Ishikawa (cell line): ENCODE results near the gene ERCC5.

Experiments used
- CEBPB ChIP-seq: IDR thresholded peaks from 2 replicates; pipeline ENCODE4 v1.6.1; 2012
- CREB1 ChIP-seq: IDR thresholded peaks from 2 replicates; pipeline ENCODE4 v1.6.1; 2012; ENCODE audit warnings: low read depth
- EGR1 ChIP-seq: IDR thresholded peaks from 2 replicates; pipeline ENCODE4 v1.6.1; 2012
- EP300 ChIP-seq: IDR thresholded peaks from 2 replicates; pipeline ENCODE4 v1.6.1; 2012; ENCODE audit warnings: borderline replicate concordance
- FOXM1 ChIP-seq: IDR thresholded peaks from 2 replicates; pipeline ENCODE4 v1.6.1; 2012; ENCODE audit warnings: low read depth, borderline replicate concordance
- MAX ChIP-seq: IDR thresholded peaks from 2 replicates; pipeline ENCODE4 v1.6.1; 2012
- RAD21 ChIP-seq: IDR thresholded peaks from 2 replicates; pipeline ENCODE4 v1.6.1; 2012; ENCODE audit warnings: low read depth
- REST ChIP-seq: IDR thresholded peaks from 2 replicates; pipeline ENCODE4 v1.6.1; 2012; ENCODE audit warnings: low read depth, mild to moderate bottlenecking
- TAF1 ChIP-seq: IDR thresholded peaks from 2 replicates; pipeline ENCODE4 v1.6.1; 2012; ENCODE audit warnings: low read depth, mild to moderate bottlenecking
- TCF12 ChIP-seq: IDR thresholded peaks from 2 replicates; pipeline ENCODE4 v1.6.1; 2012; ENCODE audit warnings: low read depth
- TEAD4 ChIP-seq: IDR thresholded peaks from 2 replicates; pipeline ENCODE4 v1.6.1; 2012
- YY1 ChIP-seq: IDR thresholded peaks from 2 replicates; pipeline ENCODE4 v1.6.1; 2012; ENCODE audit warnings: low read depth

DNA sequence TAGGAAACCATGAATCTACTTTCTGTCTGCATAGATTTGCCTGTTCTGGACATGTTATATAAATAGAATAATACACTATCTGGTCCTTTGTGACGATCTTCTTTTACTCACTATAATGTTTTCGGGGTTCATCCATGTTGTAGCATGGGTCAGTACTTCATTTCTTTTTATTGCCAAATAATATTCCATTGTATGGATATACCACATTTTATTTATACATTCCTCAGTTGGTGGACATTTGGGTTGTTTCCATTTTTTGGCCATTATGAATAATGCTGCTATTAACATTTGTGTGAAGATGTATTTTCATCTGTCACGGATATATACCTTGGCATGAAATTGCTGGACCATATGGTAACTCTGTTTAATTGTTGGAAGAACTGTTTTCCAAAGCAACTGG lies 40.2 kb upstream of the ERCC5 start:
- TF ChIP-seq MAX (no peak), TAF1 (no peak), YY1 (no peak), RAD21 (no peak), TEAD4 (no peak), REST (no peak), EGR1 (no peak), CREB1 (no peak), CEBPB (no peak), EP300 (no peak), FOXM1 (no peak), TCF12 (no peak)
